Smooth muscle cell (in vitro differentiated cells): ENCODE results near the gene SNED1. TPM values are rescaled to one million over a fixed set of nuclear protein-coding genes. Genes with fewer than 3 reads are reported as not detected.

Experiments used
- DNase-seq: peaks from one replicate; lab custom pipeline; 2025; ENCODE audit not compliant: unreplicated experiment; lab: John Stamatoyannopoulos, UW
- H2AFZ ChIP-seq: fragments of 200-600 bp; sonication (generic); 2 replicates; pipeline ENCODE4 v1.6.0; 2016; ENCODE audit warnings: antibody characterized with exemption, low read depth, mild to moderate bottlenecking
- H3F3A ChIP-seq: fragments of 200-600 bp; sonication (generic); 2 replicates; pipeline ENCODE4 v1.6.0; 2017; ENCODE audit warnings: antibody characterized with exemption, low read depth
- H3K27ac ChIP-seq: fragments of 200-600 bp; sonication (generic); 2 replicates; pipeline ENCODE4 v1.5.1; 2016; ENCODE audit warnings: low read depth, mild to moderate bottlenecking
- H3K27me3 ChIP-seq: fragments of 200-600 bp; sonication (generic); 2 replicates; pipeline ENCODE4 v1.6.1; 2016; ENCODE audit warnings: low read depth, mild to moderate bottlenecking
- H3K36me3 ChIP-seq: fragments of 200-600 bp; sonication (generic); 2 replicates; pipeline ENCODE4 v1.5.1; 2016; ENCODE audit warnings: low read depth
- H3K4me1 ChIP-seq: fragments of 200-600 bp; sonication (generic); 2 replicates; pipeline ENCODE4 v1.5.1; 2016; ENCODE audit warnings: low read depth
- H3K4me2 ChIP-seq: fragments of 200-600 bp; sonication (generic); 2 replicates; pipeline ENCODE4 v1.6.0; 2016; ENCODE audit warnings: mild to moderate bottlenecking
- H3K4me3 ChIP-seq: fragments of 200-600 bp; sonication (generic); 2 replicates; pipeline ENCODE4 v1.5.1; 2016; ENCODE audit warnings: mild to moderate bottlenecking
- H3K79me2 ChIP-seq: fragments of 200-600 bp; sonication (generic); 2 replicates; pipeline ENCODE4 v1.6.0; 2016; ENCODE audit warnings: low read depth, mild to moderate bottlenecking
- H3K9ac ChIP-seq: fragments of 200-600 bp; sonication (generic); 2 replicates; pipeline ENCODE4 v1.6.0; 2016; ENCODE audit warnings: low read depth
- H3K9me3 ChIP-seq: fragments of 200-600 bp; sonication (generic); replicated peaks from 2 replicates; pipeline ENCODE4 v1.5.1; 2016; ENCODE audit warnings: low read depth
- H4K20me1 ChIP-seq: fragments of 200-600 bp; sonication (generic); 2 replicates; pipeline ENCODE4 v1.6.0; 2016; ENCODE audit warnings: low read depth
- WGBS: methylation state at CpG from one replicate; pipeline ENCODE4 v1.1.7; 2016; ENCODE audit warnings: low lambda C conversion rate; 5-methylcytosine and 5-hydroxymethylcytosine counted together
- polyA plus RNA-seq: library from polyadenylated mRNA; unstranded; fragments of >200 nt; fragmentation: Nextera tagmentation; extraction: Ambion mirVana; gene quantifications from 2 replicates; pipeline ENCODE4 v1.2.1, GENCODE V29; 2016
- total RNA-seq: library from RNA; depleted of rRNA; stranded (reverse); fragments of >200 nt; gene quantifications from 2 replicates; pipeline ENCODE4 v1.2.3, GENCODE V29; 2014
- TF ChIP-seq, protein P1 (sequence below): fragments of 200-600 bp; sonication (generic); IDR thresholded peaks from 2 replicates; pipeline ENCODE4 v1.5.1; 2017; ENCODE audit warnings: borderline replicate concordance, mild to moderate bottlenecking, antibody characterized with exemption; ENCODE audit not compliant: insufficient read depth, poor library complexity, severe bottlenecking

Gene SNED1
- total and polyA plus RNA-seq, 2 experiments from 2014 or later, result 0.36 to 3.0 TPM

DNA sequence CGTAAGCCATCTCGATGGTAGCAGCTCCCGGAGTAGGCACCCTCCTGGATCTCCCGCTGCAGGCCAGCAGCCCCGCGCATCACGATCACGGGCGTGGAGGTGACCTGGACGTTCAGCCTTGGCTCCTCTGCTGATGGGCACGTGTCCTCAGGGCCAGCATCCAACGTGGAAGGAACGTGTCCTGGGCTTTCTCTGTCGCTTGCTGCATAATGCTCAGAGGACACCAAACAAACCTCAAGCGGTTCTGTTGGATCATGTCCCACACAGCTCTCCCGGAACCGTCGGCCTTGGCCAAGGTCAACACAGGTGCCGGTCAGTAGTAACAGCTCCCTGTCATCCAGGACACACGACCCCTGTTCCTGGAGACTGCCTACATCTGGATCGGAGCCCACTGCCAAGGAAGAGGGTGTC is 127.8 kb downstream of the SNED1 start:
- Histone ChIP-seq H4K20me1 (no peaks in the 10 kb centered on the region), H3K27me3 (no peaks in the 10 kb centered on the region), H2AFZ (no peak overlapping the region), H3K9me3 (no peaks in the 10 kb centered on the region), H3K4me2 (no peak overlapping the region), H3K4me3 (no peak overlapping the region), H3K4me1 (no peaks in the 10 kb centered on the region), H3K9ac (no peak overlapping the region), H3F3A (no peaks in the 10 kb centered on the region), H3K27ac (no peak overlapping the region), H3K36me3 (no peaks in the 10 kb centered on the region), H3K79me2 (no peaks in the 10 kb centered on the region)
- DNase-seq, result no peak
- TF ChIP-seq, protein P1, sequence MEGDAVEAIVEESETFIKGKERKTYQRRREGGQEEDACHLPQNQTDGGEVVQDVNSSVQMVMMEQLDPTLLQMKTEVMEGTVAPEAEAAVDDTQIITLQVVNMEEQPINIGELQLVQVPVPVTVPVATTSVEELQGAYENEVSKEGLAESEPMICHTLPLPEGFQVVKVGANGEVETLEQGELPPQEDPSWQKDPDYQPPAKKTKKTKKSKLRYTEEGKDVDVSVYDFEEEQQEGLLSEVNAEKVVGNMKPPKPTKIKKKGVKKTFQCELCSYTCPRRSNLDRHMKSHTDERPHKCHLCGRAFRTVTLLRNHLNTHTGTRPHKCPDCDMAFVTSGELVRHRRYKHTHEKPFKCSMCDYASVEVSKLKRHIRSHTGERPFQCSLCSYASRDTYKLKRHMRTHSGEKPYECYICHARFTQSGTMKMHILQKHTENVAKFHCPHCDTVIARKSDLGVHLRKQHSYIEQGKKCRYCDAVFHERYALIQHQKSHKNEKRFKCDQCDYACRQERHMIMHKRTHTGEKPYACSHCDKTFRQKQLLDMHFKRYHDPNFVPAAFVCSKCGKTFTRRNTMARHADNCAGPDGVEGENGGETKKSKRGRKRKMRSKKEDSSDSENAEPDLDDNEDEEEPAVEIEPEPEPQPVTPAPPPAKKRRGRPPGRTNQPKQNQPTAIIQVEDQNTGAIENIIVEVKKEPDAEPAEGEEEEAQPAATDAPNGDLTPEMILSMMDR, result no peak
- 96% methylated on average over 21 of the region's 21 CpGs for WGBS

DNA sequence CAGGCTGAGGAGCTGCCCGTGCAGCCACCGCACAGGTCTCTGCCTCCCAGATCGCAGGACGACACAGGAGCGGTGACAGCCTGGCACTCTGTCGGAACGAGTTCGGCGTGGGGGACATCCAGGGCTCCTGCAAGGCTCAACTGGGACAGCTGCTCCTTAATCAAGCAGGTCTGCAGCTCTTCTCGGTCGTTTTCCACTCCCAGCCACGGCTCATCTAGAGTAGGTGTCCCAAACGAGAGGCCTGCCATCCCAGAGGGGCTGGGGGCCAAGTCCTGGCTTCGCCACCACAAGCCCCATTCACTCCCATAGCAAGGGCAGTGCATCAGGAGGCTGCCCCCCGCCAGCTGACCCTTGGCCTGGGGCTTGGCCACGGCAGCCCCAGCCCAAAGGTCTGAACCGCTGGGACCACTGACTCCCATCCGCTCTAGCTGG is 128.4 kb downstream of the SNED1 start:
- Histone ChIP-seq H3K4me3 (no peak overlapping the region), H2AFZ (no peak overlapping the region), H3K4me1 (no peaks in the 10 kb centered on the region), H3F3A (no peaks in the 10 kb centered on the region), H3K9ac (no peak overlapping the region), H3K79me2 (no peaks in the 10 kb centered on the region), H3K27ac (no peak overlapping the region), H3K36me3 (no peaks in the 10 kb centered on the region), H3K27me3 (no peaks in the 10 kb centered on the region), H4K20me1 (no peaks in the 10 kb centered on the region), H3K9me3 (no peaks in the 10 kb centered on the region), H3K4me2 (no peak overlapping the region)
- TF ChIP-seq, protein P1, result no peak
- no peak for DNase-seq
- 93% methylated on average over 18 of the region's 18 CpGs for WGBS

DNA sequence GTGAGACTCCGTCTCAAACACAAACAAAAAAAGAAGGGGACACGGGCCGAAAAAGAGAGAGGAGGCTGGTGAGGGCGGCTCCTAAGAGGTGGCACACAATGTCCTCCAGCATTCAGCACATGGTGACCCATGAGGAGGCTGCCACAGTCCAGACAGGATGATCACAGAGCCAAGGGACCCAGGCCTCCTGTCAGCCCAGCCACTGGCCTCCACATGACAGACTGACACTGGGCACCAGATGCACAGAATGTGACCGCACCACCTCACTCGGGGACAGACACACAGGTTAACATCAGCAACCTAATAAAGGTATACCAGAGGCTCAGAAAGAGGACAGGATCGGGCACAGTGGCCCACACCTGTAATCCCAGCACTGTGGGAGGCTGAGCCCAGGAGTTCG is 129.8 kb downstream of the SNED1 start:
- Histone ChIP-seq H3K9me3 (no peaks in the 10 kb centered on the region), H3K27ac (no peak overlapping the region), H3F3A (no peaks in the 10 kb centered on the region), H2AFZ (no peak overlapping the region), H3K36me3 (no peaks in the 10 kb centered on the region), H3K4me2 (no peak overlapping the region), H3K9ac (no peak overlapping the region), H3K79me2 (no peaks in the 10 kb centered on the region), H3K4me3 (no peak overlapping the region), H4K20me1 (no peaks in the 10 kb centered on the region), H3K27me3 (no peaks in the 10 kb centered on the region), H3K4me1 (no peaks in the 10 kb centered on the region)
- TF ChIP-seq, protein P1, result no peak
- no peak for DNase-seq
- 99% methylated on average over 7 of the region's 8 CpGs for WGBS

DNA sequence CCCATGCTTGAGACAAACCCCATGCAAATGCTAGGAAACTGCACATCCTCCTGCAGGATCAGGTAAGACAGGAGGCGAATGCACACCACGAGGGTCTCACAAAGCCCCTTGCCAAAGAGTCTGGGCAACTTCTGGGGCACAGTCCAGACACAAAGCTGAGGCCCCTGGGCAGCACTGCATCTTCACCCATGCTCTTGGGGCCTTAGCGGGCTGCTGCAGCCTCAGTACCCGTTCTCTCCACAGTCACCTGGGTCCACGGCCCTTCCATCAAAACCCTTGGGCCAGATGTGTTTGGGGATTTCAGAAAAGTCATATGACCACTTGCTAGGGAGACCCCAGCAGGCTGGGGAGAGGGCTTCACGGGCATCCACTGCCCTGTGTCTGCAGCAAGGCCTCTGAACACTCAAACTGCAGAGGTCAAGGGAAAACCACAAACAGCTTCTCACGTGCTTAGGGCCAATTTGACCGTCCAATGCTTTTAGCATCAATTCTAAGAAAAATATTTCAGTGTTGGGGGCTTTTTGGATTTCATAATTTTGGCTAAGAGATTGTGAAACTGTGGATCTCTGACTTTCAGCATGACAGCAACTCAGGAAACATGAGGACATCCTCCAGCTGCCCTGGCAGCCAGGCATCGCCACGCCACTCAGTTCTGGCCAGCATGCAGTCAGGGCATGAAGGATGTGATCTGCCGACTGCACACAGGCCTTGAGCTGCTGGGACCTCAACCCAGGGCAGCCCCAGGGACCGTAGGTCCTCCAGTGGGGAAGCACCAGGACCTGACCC is 130.9 kb downstream of the SNED1 start:
- Histone ChIP-seq H3K79me2 (no peaks in the 10 kb centered on the region), H3K4me1 (no peaks in the 10 kb centered on the region), H3K27me3 (no peaks in the 10 kb centered on the region), H3K27ac (no peak overlapping the region), H3K36me3 (no peaks in the 10 kb centered on the region), H4K20me1 (no peaks in the 10 kb centered on the region), H3K4me3 (no peak overlapping the region), H3K9ac (no peak overlapping the region), H3K4me2 (no peak overlapping the region), H3K9me3 (no peaks in the 10 kb centered on the region), H2AFZ (no peak overlapping the region), H3F3A (no peaks in the 10 kb centered on the region)
- 94% methylated on average over 12 of the region's 12 CpGs for WGBS
- TF ChIP-seq, protein P1, result no peak
- no peak for DNase-seq
